ENCODE measurements around the gene DBX1. TPM values are rescaled to one million over a fixed set of nuclear protein-coding genes. Genes with fewer than 3 reads are reported as not detected.

DBX1 gene
- total and polyA plus RNA-seq, 10 of the 15 experiments (the other 5 are each of a cell fraction or from before 2014, with no cell fraction given) = not detected

DNA sequence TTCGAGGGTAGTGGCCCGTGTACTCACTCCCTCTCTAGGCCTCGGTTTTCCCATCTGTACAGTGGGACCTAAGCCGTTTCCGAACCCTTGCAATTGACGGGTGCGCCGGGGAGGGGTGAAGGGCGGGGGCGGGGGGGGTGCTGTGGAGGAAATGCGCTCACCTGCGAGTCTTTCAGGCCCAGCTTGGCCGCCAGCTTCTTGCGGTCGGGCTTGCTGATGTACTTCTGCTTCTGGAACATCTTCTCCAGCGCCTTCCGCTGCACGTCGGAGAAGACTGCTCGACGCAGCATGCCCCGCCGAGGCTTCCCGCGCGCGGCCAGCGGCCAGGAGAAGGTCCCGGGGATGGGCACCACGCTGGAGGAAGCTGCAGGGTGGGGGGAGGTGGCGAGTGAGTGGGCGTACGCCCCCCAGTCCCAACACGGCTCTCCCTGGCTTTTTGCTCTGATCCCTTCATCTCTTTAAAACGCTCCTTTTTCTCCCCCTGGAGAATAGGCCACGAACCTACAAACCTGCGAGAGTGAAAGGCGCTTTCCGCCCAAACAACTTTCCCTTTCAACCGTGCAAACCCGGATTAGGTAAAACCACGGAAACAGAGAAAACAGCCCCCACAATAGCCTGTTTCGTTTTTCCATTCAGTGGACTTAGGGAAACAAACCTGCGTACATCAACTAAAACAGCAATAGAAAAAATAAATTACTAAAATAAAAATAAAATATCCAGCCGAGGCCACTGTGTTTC is 3.2 kb downstream of the DBX1 start:
- H3K79me2 ChIP-seq (ENCODE audit: control insufficient read depth, insufficient read depth, low read length) = no peaks in the 10 kb centered on the region
- H3K4me3 ChIP-seq = peak overlapping the region; percentile 32; the same call in 1 of the 2 replicates
- H3K9me3 ChIP-seq (replicated peaks; ENCODE audit: control insufficient read depth, insufficient read depth, low read length) = no peaks in the 10 kb centered on the region; the same call in 2 of the 3 replicates
- no peaks in the 10 kb centered on the region; the same call in 1 of the 2 replicates for H3K4me1 ChIP-seq (ENCODE audit: control insufficient read depth, insufficient read depth, low read length)
- peak overlapping the region; percentile 54 for H3K4me2 ChIP-seq (ENCODE audit: control insufficient read depth, insufficient read depth)
- no peaks in the 10 kb centered on the region for H4K20me1 ChIP-seq (ENCODE audit: control insufficient read depth, insufficient read depth)
- ChIA-PET POLR2A (no interaction called here), SMC1A (ENCODE audit: uncharacterized antibody, unreplicated experiment) (no interaction called here), RAD21 (ENCODE audit: unreplicated experiment) (no interaction called here), CTCF (no interaction called here)
- BruUV-seq (replicated peaks) = no TSS peak
- no peak overlapping the region for H3K9ac ChIP-seq (ENCODE audit: control insufficient read depth, insufficient read depth, low read length)
- WGBS (ENCODE audit: insufficient coverage, insufficient replicate concordance, low lambda C conversion rate, missing lambda C conversion rate) = 1% methylated on average over 36 of the region's 45 CpGs
- no peak overlapping the region for H3K27ac ChIP-seq (ENCODE audit: control insufficient read depth, insufficient read depth)
- DNase-seq (ENCODE audit: low read depth, low spot score) (no peak), FAIRE-seq (no peak), ATAC-seq (peak; percentile 47)
- intact Hi-C loops (cut with micrococcal nuclease; ENCODE audit: unreplicated experiment) = no loop called here
- no peaks in the 10 kb centered on the region for H3K36me3 ChIP-seq (ENCODE audit: control insufficient read depth in 2 of 2, insufficient read depth in 2 of 2, low read length in 1 of 2)
- in situ Hi-C loops (cut with MboI) = no loop called here
- no peak overlapping the region for H2AFZ ChIP-seq (ENCODE audit: control insufficient read depth, low read depth, low read length)
- H3K27me3 ChIP-seq (replicated peaks in 1 of 2; ENCODE audit: control insufficient read depth in 2 of 2, insufficient read depth in 2 of 2, low read length in 1 of 2) = peaks cover 8 to 16% of the 10 kb centered on the region in 2 experiments
- no peak for TF ChIP-seq ZNF217 (IDR thresholded peaks at IDR 0.05)
- no peak for TF ChIP-seq ZNF207 (IDR thresholded peaks at IDR 0.05; ENCODE audit: borderline replicate concordance)
- TF ChIP-seq, protein P1, sequence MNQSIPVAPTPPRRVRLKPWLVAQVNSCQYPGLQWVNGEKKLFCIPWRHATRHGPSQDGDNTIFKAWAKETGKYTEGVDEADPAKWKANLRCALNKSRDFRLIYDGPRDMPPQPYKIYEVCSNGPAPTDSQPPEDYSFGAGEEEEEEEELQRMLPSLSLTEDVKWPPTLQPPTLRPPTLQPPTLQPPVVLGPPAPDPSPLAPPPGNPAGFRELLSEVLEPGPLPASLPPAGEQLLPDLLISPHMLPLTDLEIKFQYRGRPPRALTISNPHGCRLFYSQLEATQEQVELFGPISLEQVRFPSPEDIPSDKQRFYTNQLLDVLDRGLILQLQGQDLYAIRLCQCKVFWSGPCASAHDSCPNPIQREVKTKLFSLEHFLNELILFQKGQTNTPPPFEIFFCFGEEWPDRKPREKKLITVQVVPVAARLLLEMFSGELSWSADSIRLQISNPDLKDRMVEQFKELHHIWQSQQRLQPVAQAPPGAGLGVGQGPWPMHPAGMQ (IDR thresholded peaks at IDR 0.05; ENCODE audit: borderline replicate concordance) = no peak
- TF ChIP-seq, protein P2, sequence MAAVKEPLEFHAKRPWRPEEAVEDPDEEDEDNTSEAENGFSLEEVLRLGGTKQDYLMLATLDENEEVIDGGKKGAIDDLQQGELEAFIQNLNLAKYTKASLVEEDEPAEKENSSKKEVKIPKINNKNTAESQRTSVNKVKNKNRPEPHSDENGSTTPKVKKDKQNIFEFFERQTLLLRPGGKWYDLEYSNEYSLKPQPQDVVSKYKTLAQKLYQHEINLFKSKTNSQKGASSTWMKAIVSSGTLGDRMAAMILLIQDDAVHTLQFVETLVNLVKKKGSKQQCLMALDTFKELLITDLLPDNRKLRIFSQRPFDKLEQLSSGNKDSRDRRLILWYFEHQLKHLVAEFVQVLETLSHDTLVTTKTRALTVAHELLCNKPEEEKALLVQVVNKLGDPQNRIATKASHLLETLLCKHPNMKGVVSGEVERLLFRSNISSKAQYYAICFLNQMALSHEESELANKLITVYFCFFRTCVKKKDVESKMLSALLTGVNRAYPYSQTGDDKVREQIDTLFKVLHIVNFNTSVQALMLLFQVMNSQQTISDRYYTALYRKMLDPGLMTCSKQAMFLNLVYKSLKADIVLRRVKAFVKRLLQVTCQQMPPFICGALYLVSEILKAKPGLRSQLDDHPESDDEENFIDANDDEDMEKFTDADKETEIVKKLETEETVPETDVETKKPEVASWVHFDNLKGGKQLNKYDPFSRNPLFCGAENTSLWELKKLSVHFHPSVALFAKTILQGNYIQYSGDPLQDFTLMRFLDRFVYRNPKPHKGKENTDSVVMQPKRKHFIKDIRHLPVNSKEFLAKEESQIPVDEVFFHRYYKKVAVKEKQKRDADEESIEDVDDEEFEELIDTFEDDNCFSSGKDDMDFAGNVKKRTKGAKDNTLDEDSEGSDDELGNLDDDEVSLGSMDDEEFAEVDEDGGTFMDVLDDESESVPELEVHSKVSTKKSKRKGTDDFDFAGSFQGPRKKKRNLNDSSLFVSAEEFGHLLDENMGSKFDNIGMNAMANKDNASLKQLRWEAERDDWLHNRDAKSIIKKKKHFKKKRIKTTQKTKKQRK (IDR thresholded peaks at IDR 0.05; ENCODE audit: low read depth, low read length) = no peak
- TF ChIP-seq RFX5 (IDR thresholded peaks at IDR 0.05; ENCODE audit: low read depth, low read length) = no peak
- no peak for TF ChIP-seq NFYA (IDR thresholded peaks at IDR 0.05; ENCODE audit: borderline replicate concordance, low read depth, low read length)
- TF ChIP-seq CBX3 (IDR thresholded peaks at IDR 0.05; ENCODE audit: borderline replicate concordance, low read depth) = no peak
- no peak for TF ChIP-seq HDGF (IDR thresholded peaks at IDR 0.05)
- TF ChIP-seq, protein P3, sequence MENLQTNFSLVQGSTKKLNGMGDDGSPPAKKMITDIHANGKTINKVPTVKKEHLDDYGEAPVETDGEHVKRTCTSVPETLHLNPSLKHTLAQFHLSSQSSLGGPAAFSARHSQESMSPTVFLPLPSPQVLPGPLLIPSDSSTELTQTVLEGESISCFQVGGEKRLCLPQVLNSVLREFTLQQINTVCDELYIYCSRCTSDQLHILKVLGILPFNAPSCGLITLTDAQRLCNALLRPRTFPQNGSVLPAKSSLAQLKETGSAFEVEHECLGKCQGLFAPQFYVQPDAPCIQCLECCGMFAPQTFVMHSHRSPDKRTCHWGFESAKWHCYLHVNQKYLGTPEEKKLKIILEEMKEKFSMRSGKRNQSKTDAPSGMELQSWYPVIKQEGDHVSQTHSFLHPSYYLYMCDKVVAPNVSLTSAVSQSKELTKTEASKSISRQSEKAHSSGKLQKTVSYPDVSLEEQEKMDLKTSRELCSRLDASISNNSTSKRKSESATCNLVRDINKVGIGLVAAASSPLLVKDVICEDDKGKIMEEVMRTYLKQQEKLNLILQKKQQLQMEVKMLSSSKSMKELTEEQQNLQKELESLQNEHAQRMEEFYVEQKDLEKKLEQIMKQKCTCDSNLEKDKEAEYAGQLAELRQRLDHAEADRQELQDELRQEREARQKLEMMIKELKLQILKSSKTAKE (IDR thresholded peaks at IDR 0.05; ENCODE audit: low read depth, poor library complexity, severe bottlenecking) = no peak
- TF ChIP-seq SPI1 (IDR thresholded peaks at IDR 0.05; ENCODE audit: borderline replicate concordance, insufficient read depth, low read depth, low read length) = no peak
